ENCODE measurements around the gene PGPEP1.

Gene PGPEP1

DNA sequence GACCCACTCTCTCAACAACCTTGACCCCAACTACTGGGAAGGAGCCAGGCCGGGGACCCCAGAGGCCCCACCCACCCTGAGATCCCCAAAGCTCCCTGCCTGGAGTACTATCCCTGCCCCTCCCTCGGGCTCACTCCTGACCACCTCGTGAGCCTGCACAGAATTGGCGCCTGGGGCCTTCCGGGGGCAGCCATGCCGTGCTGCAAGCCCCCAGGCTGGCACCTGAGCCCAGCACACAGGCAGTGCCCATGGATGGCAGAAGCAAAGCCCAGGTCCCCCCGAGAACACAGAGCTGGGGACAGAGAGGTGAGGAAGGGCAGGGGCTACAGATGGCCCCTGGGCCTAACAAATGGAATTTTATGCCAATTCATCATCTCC is 31.5 kb upstream of the PGPEP1 start:
- Histone ChIP-seq H3K27ac (no peak overlapping the region), H3K9me3 (no peaks in the 10 kb centered on the region), H3K4me3 (ENCODE audit: low read depth in 1 of 2, low read length in 1 of 2) (no peak overlapping the region), H3K36me3 (peaks cover 17% of the 10 kb centered on the region), H3K27me3 (no peaks in the 10 kb centered on the region), H3K4me1 (ENCODE audit: control insufficient read depth in 1 of 2, insufficient read depth in 1 of 2, low read depth in 1 of 2, low read length in 1 of 2) (peaks cover 17% of the 10 kb centered on the region in 2 experiments)
- TF ChIP-seq, protein P1, sequence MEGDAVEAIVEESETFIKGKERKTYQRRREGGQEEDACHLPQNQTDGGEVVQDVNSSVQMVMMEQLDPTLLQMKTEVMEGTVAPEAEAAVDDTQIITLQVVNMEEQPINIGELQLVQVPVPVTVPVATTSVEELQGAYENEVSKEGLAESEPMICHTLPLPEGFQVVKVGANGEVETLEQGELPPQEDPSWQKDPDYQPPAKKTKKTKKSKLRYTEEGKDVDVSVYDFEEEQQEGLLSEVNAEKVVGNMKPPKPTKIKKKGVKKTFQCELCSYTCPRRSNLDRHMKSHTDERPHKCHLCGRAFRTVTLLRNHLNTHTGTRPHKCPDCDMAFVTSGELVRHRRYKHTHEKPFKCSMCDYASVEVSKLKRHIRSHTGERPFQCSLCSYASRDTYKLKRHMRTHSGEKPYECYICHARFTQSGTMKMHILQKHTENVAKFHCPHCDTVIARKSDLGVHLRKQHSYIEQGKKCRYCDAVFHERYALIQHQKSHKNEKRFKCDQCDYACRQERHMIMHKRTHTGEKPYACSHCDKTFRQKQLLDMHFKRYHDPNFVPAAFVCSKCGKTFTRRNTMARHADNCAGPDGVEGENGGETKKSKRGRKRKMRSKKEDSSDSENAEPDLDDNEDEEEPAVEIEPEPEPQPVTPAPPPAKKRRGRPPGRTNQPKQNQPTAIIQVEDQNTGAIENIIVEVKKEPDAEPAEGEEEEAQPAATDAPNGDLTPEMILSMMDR (IDR thresholded peaks at IDR 0.05), result no peak

DNA sequence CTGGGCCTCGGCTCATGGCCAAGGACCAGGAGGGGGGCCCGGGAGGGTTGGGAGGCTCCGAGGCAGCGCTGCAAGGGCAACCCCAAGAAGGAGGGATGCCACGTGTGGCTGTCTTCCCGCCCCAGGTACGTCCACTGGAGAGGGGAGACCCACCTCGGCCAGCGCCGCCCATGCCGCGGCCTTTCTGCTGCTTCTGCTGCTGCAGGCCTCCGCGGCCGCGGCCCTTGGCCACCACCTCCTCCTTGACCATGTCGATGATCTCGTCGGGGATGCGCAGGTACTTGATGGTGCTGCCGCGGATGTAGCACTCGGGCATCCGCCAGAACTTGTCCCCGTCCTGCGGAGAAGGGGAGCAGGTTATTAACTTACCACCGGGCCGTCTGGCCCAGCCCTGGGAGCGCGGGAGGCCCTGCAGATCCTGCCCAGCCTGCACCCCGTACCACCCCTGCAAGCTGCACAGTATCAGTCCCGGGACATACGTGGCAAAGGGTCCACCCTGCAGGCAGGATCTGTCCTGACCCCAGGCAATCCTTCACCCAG is 30.8 kb upstream of the PGPEP1 start:
- H3K9me3 ChIP-seq, result no peaks in the 10 kb centered on the region
- no peak overlapping the region for H3K4me3 ChIP-seq (ENCODE audit: low read depth in 1 of 2, low read length in 1 of 2)
- TF ChIP-seq, protein P1 (IDR thresholded peaks at IDR 0.05), result no peak
- H3K36me3 ChIP-seq, result peaks cover 17% of the 10 kb centered on the region
- peaks cover 10% of the 10 kb centered on the region in 2 experiments for H3K4me1 ChIP-seq (ENCODE audit: control insufficient read depth in 1 of 2, insufficient read depth in 1 of 2, low read depth in 1 of 2, low read length in 1 of 2)
- no peaks in the 10 kb centered on the region for H3K27me3 ChIP-seq
- H3K27ac ChIP-seq, result no peak overlapping the region

DNA sequence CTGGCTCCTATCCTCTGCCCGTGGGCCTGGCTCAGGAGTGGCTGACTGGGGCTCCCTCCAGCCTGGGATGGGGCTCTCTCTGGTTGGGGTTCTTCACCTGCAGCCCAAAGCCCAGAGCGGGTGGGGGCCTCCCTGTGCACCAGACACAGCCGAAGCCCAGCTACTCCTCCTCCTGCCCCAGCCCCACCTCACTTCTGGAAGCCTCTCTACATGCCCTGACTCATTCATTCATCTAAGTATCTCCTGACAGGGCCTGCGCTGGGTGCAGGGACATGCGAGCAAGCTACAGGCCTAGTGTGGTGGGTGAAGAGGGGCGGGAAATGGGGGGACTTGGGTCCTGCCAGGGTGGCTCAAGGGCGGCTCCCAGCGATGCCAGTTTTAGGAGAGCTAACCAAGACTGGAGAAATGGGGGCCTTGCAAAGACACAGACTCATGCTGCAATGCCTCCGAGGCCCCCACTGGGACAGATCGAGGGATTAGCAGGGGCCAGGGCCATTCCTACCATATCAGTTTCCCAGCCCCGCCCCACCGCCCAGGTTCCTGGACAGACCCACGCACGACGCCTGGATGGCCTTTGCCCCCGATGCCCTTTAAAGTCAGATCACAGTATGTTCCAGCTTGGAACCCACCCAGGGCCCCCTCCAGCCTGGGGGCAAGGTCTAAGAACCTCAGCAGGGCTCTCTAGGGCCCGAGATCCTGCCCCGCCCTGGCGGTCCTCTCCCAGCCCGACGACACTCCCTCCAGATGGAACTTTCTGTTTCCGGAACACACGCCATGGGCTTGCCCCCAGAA is 30.1 kb upstream of the PGPEP1 start:
- TF ChIP-seq, protein P1 (IDR thresholded peaks at IDR 0.05), result no peak
- Histone ChIP-seq H3K36me3 (peaks cover 17% of the 10 kb centered on the region), H3K4me1 (ENCODE audit: control insufficient read depth in 1 of 2, insufficient read depth in 1 of 2, low read depth in 1 of 2, low read length in 1 of 2) (peaks cover 3% of the 10 kb centered on the region in 2 experiments), H3K4me3 (ENCODE audit: low read depth in 1 of 2, low read length in 1 of 2) (no peak overlapping the region), H3K9me3 (no peaks in the 10 kb centered on the region), H3K27ac (no peak overlapping the region), H3K27me3 (no peaks in the 10 kb centered on the region)

DNA sequence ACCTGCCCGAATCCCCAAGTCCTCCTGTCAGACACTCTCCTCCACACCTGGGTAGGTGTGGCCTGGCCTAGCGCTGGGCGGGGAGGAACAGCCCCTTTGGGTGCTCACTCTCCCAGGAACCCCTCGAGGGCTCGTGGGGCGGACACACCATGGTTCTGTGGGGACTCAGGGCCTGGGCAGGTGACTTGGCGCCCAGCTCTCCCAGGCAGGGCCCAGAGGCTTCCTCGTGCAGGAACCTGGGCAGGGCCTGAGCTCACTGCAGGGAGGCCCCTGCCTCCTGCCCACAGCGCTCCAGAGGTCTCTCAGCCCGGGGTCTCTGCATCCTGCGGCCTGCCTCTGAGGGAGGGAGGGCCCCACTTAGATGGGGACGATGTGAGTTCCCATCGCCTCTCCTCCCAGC is 29.4 kb upstream of the PGPEP1 start:
- Histone ChIP-seq H3K4me1 (ENCODE audit: control insufficient read depth in 1 of 2, insufficient read depth in 1 of 2, low read depth in 1 of 2, low read length in 1 of 2) (no peaks in the 10 kb centered on the region), H3K36me3 (peaks cover 17% of the 10 kb centered on the region), H3K4me3 (ENCODE audit: low read depth in 1 of 2, low read length in 1 of 2) (no peak overlapping the region), H3K27me3 (no peaks in the 10 kb centered on the region), H3K27ac (no peak overlapping the region), H3K9me3 (no peaks in the 10 kb centered on the region)
- TF ChIP-seq, protein P1 (IDR thresholded peaks at IDR 0.05), result no peak

GRCh38 chr19:18311502-18312091 is 28.8 kb upstream of the PGPEP1 start:
- Histone ChIP-seq H3K4me1 (ENCODE audit: control insufficient read depth in 1 of 2, insufficient read depth in 1 of 2, low read depth in 1 of 2, low read length in 1 of 2) (peaks cover 0 to under 1% of the 10 kb centered on the region in 2 experiments), H3K27me3 (no peaks in the 10 kb centered on the region), H3K36me3 (peaks cover 17% of the 10 kb centered on the region), H3K9me3 (no peaks in the 10 kb centered on the region), H3K27ac (no peak overlapping the region), H3K4me3 (ENCODE audit: low read depth in 1 of 2, low read length in 1 of 2) (no peak overlapping the region)
- TF ChIP-seq, protein P1 (IDR thresholded peaks at IDR 0.05), result no peak
